Left renal cortex interstitium (tissue), 4 donors: ENCODE data around the gene SMURF1. TPM values are rescaled to one million over a fixed set of nuclear protein-coding genes. Genes with fewer than 3 reads are reported as not detected.

Experiments used
- DNase-seq, 4 donors: peaks; one replicate each; pipeline ENCODE4 v3.0.0-alpha.2; 2013; ENCODE audit warnings: low read depth in 4 of 4, low spot score in 2 of 4, missing footprints in 1 of 4
- polyA plus RNA-seq, 4 donors: library from polyadenylated mRNA; unstranded; fragments of 120-200 nt; gene quantifications; one replicate each; pipeline ENCODE4 v1.2.1, GENCODE V29; 2013; ENCODE audit not compliant: insufficient read length in 4 of 4

SMURF1 gene
- polyA plus RNA-seq, 4 donors = 13.7 to 19.4 (median 17.3) TPM

DNA sequence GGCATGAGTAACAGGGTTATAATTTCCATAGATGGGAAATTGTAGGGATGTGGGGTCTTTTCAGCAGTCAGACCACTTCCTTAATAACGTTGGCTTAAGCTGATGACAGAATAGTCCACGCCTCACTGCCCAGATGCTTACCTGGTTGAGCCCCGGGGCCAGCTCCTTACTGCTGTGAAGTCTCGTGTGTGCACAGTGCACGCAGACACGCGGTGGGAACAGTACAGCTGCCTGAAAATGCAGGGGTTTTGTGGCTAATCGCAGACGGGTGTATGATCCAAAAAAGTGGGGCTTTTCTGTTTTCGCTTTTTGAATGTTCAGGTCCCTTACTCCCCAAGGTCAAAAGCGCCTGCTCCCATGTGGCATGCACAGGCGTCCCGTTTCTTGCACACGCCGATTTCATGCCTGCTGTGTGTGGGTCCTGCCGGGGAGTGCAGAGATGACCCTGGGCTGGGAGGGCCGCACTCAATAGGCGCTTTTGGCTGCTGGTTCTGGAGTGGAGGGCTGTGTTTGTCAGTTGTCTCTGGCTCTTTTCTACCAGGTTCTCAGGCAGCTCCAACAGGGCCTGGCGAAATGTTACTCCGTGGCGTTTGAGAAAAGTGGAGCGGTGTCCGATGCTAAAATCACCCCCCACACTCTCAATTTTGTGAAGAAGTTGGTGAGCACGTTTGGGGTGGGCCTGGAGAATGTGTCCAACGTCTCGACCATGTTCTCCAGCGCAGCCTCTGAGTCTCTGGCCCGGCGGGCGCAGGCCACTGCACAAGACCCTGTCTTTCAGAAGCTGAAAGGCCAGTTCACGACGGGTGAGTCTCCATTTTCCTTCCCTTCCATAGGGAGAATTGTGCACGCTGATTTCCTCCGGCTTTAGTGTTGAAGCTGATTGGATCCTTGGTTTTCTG, 149.6 kb downstream of the SMURF1 start:
- DNase-seq = no peak

- DNase-seq = no peak
Observed at GRCh38 chr7:98993024-98993897, 150.6 kb downstream of the SMURF1 start.

GRCh38 chr7:98992076-98992475, 151.8 kb downstream of the SMURF1 start:
- no peak for DNase-seq

DNA sequence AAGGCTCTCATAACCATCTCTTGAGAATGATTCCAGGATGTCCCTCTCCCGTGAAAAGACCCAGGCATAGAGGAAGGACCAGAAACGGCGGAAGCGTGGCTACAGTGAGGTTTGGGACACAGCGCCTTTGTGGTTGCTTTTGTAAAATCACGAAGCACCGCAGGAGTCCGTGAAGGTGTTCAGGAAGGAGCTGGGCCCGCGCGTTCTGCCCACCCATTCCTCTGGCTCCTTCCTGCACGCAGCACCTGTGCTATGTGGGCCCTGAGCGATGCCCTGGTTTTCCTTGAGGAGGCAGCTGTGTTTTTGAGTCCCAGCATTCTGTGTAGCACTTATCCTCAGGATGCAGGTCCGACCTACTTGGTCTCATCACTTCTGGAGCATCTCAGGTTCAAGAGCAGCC, 152.8 kb downstream of the SMURF1 start:
- no peak for DNase-seq

- DNase-seq = no peak
Observed at GRCh38 chr7:98990356-98990755, 153.6 kb downstream of the SMURF1 start.

- DNase-seq = no peak
Observed at GRCh38 chr7:98988641-98989040, 155.3 kb downstream of the SMURF1 start.

DNA sequence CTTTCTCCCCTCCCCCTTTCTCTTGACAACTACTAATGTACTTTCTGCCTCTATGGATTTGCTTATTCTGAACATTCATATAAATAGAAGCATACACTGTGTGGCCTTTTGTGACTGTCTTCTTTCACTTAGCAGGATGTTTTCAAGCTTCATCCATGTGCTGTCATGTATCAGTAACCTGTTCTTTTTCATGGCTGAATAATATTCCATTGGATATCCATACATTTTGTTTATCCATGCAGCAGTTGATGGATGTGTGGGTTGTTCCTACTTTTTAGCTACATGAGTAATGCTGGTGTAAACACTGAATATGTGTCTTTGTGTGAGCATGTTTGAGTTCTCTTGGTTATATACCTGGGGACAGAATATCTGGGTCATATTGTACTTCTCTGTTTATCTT, 158.0 kb downstream of the SMURF1 start:
- DNase-seq = no peak

- DNase-seq = no peak
Observed at GRCh38 chr7:98985406-98985805, 158.5 kb downstream of the SMURF1 start.

GRCh38 chr7:98984126-98984525, 159.8 kb downstream of the SMURF1 start:
- no peak for DNase-seq

DNA sequence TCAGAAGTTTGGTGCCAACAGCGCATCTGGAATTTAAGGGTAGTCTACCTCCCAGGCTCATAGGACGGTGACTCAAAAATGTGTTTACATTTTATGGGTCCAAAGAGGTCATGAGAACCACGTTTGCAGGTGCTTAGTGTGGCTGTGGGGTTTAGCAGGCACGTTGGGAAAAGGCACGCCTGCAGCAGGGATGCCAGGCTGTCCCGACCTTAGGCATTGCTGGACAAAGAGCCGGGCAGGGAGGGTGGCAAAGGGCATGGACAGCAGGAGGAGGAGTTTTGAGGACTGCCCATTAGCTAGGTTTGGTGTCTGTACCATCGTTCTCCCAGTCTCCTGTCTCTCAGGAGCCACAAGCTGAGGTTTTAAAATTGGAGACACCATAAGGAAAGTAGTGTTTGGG, 161.2 kb downstream of the SMURF1 start:
- no peak for DNase-seq

GRCh38 chr7:98981701-98982100, 162.2 kb downstream of the SMURF1 start:
- no peak for DNase-seq

DNA sequence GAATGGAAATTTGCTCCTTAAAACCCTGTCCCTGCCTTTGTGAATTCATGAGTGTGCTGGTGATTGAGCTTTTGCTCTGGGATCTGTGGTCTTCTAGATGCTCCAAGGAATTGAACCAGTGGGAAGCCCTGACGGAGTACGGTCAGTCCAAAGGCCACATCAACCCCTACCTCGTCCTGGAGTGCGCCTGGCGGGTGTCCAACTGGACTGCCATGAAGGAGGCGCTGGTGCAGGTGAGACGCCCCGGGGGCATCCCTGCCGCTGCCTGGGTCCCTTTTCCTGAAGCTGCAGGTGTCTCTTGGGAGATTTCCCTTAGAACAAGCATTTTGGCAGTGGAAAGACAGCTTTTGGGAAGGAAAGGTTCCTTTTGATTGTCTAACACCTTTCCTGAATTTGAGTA, 165.2 kb downstream of the SMURF1 start:
- DNase-seq = no peak

Other genes with a start within 250 kb of the SMURF1 start
- gene KPNA7, start 64.0 kb upstream of the SMURF1 start, polyA plus RNA-seq = not detected
- under 1 TPM in 3 of 4 donors, not detected in 1; 0.17 to 0.33 (median 0.21) TPM for gene MYH16, start 128.7 kb upstream of the SMURF1 start, polyA plus RNA-seq
- gene ARPC1A, start 181.8 kb upstream of the SMURF1 start, polyA plus RNA-seq = 100 to 1,000 TPM; 105 to 116 (median 107) TPM
- 10 to 100 TPM; 28.1 to 43.0 (median 35.5) TPM for gene ARPC1B, start 230.6 kb upstream of the SMURF1 start, polyA plus RNA-seq